SJSA1 (cell line): ENCODE measurements around the gene ADAMTSL2. TPM values are rescaled to one million over a fixed set of nuclear protein-coding genes. Genes with fewer than 3 reads are reported as not detected.

Experiments
- DNase-seq, 2 experiments: peaks; one replicate each; pipeline ENCODE4 v3.0.0-alpha.2; 2015 to 2020; ENCODE audit warnings: low spot score in 2 of 2, low read depth in 1 of 2
- H3K27ac ChIP-seq: fragments of 250-450 bp; sonication (Bioruptor Pico); 2 replicates; pipeline ENCODE4 v1.5.1; 2020; ENCODE audit warnings: mild to moderate bottlenecking, moderate library complexity
- H3K27me3 ChIP-seq: fragments of 250-450 bp; sonication (Bioruptor Pico); replicated peaks from 2 replicates; pipeline ENCODE4 v1.5.1; 2020; ENCODE audit warnings: mild to moderate bottlenecking, moderate library complexity
- H3K36me3 ChIP-seq: fragments of 250-450 bp; sonication (Bioruptor Pico); 2 replicates; pipeline ENCODE4 v1.5.1; 2020; ENCODE audit warnings: mild to moderate bottlenecking
- H3K4me1 ChIP-seq: fragments of 250-450 bp; sonication (Bioruptor Pico); replicated peaks from 2 replicates; pipeline ENCODE4 v1.6.1; 2021; ENCODE audit warnings: mild to moderate bottlenecking
- H3K4me3 ChIP-seq: fragments of 250-450 bp; sonication (Bioruptor Pico); 2 replicates; pipeline ENCODE4 v1.5.1; 2020; ENCODE audit warnings: mild to moderate bottlenecking
- H3K9me3 ChIP-seq: fragments of 250-450 bp; sonication (Bioruptor Pico); replicated peaks from 2 replicates; pipeline ENCODE4 v1.5.1; 2020; ENCODE audit warnings: mild to moderate bottlenecking
- total RNA-seq: library from RNA; depleted of rRNA; stranded (reverse); fragments of >200 nt; shearing (Covaris generic); gene quantifications from 2 replicates; pipeline ENCODE4 v1.2.3, GENCODE V29; 2014

Gene ADAMTSL2
- total RNA-seq, 1 experiment from 2014 or later, result not detected

DNA sequence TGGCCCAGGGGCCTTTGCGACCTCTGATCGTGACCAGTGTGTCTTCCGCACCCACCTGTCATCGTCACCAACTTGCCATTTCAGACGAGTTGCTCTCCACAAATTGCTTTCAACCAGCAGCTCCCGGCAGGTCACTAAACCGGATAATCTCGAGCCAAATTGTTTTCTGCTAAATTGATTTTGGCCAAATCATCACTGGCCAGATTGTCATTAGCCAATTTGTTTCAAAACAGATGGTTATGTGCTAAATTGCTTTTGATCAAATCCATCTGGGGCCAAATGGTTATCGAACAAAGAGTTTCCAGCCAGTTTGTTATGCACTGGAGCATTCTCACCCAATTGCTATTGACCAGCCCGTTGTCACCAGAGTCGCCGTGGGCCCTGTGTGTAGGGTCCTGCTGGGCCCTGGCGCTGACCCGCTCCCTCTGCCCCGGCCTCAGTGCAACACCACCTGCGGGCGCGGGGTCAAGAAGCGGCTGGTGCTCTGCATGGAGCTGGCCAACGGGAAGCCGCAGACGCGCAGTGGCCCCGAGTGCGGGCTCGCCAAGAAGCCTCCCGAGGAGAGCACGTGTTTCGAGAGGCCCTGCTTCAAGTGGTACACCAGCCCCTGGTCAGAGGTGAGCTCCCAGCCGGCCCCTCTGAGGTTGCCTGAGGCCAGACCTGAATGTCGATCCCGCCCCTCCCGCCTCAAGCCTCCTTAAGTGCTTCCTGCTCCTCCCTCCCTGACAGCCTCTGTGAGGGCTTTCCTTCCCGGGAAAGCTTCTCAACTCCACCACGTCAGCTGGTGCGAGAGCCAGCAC lies 35.6 kb downstream of the ADAMTSL2 start:
- DNase-seq, result no peak
- Histone ChIP-seq H3K4me1 (no peaks in the 10 kb centered on the region), H3K27ac (no peak overlapping the region)

GRCh38 chr9:133570691-133571080 lies 36.2 kb downstream of the ADAMTSL2 start:
- H3K27ac ChIP-seq, result no peak overlapping the region
- peaks cover 12% of the 10 kb centered on the region; the same call in 1 of the 2 replicates for H3K27me3 ChIP-seq
- no peaks in the 10 kb centered on the region for H3K4me1 ChIP-seq
- H3K9me3 ChIP-seq, result no peaks in the 10 kb centered on the region
- no peak for DNase-seq
- H3K4me3 ChIP-seq, result no peak overlapping the region
- H3K36me3 ChIP-seq, result no peaks in the 10 kb centered on the region

More for the DNA sequence above, 35.6 kb downstream of the ADAMTSL2 start:
- Histone ChIP-seq H3K36me3 (no peaks in the 10 kb centered on the region), H3K9me3 (no peaks in the 10 kb centered on the region), H3K27me3 (peaks cover 12% of the 10 kb centered on the region; the same call in 1 of the 2 replicates), H3K4me3 (no peak overlapping the region)

- Histone ChIP-seq H3K9me3 (no peaks in the 10 kb centered on the region), H3K36me3 (no peaks in the 10 kb centered on the region), H3K27ac (no peak overlapping the region), H3K4me3 (no peak overlapping the region), H3K4me1 (no peaks in the 10 kb centered on the region), H3K27me3 (peaks cover 12% of the 10 kb centered on the region; the same call in 1 of the 2 replicates)
- no peak for DNase-seq
Measured at GRCh38 chr9:133571391-133571890, 36.9 kb downstream of the ADAMTSL2 start.

GRCh38 chr9:133571896-133572595 lies 37.5 kb downstream of the ADAMTSL2 start:
- H3K36me3 ChIP-seq, result no peaks in the 10 kb centered on the region
- H3K27me3 ChIP-seq, result peaks cover 12% of the 10 kb centered on the region; the same call in 1 of the 2 replicates
- H3K27ac ChIP-seq, result no peak overlapping the region
- DNase-seq, result no peak
- H3K4me1 ChIP-seq, result no peaks in the 10 kb centered on the region
- no peaks in the 10 kb centered on the region for H3K9me3 ChIP-seq
- no peak overlapping the region for H3K4me3 ChIP-seq

- H3K27ac ChIP-seq, result no peak overlapping the region
- H3K4me3 ChIP-seq, result no peak overlapping the region
- no peaks in the 10 kb centered on the region for H3K9me3 ChIP-seq
- no peak for DNase-seq
- no peaks in the 10 kb centered on the region for H3K4me1 ChIP-seq
- no peaks in the 10 kb centered on the region for H3K36me3 ChIP-seq
- H3K27me3 ChIP-seq, result peaks cover 12% of the 10 kb centered on the region; the same call in 1 of the 2 replicates
Measured at GRCh38 chr9:133572821-133573361, 38.4 kb downstream of the ADAMTSL2 start.

DNA sequence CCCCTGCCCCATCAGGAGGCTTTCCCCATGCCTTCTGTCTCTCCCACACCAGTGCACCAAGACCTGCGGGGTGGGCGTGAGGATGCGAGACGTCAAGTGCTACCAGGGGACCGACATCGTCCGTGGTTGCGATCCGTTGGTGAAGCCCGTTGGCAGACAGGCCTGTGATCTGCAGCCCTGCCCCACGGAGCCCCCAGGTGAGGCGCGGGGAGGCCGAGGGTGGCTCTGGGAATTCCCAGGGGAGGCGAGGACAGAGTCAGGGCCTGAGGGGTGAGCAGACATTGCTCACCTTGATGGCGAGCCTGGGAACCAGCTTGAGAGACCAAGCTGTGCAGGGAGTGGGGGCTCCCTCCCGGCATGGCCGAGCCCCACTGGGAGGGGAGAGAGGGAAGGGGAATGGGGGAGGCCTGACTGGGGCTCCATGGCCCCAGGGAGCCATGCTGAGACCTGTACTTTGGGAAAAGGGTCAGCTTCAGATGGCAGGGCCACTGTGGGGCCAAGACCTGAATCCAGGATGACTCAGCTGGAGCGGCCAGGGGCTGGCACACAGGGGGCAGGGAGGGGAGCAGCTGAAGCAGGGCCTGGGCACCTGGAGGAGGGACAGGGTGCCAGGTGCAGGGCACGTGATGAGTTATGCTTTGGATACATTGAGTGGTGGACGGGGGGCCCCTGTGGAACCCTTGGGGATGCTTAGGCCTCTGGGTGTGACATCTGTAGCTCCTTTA lies 39.4 kb downstream of the ADAMTSL2 start:
- no peak for DNase-seq
- Histone ChIP-seq H3K9me3 (no peaks in the 10 kb centered on the region), H3K4me1 (no peaks in the 10 kb centered on the region), H3K36me3 (no peaks in the 10 kb centered on the region), H3K4me3 (no peak overlapping the region), H3K27me3 (peaks cover 12% of the 10 kb centered on the region; the same call in 1 of the 2 replicates), H3K27ac (no peak overlapping the region)

GRCh38 chr9:133574771-133575170 lies 40.3 kb downstream of the ADAMTSL2 start:
- peaks cover 12% of the 10 kb centered on the region; the same call in 1 of the 2 replicates for H3K27me3 ChIP-seq

DNA sequence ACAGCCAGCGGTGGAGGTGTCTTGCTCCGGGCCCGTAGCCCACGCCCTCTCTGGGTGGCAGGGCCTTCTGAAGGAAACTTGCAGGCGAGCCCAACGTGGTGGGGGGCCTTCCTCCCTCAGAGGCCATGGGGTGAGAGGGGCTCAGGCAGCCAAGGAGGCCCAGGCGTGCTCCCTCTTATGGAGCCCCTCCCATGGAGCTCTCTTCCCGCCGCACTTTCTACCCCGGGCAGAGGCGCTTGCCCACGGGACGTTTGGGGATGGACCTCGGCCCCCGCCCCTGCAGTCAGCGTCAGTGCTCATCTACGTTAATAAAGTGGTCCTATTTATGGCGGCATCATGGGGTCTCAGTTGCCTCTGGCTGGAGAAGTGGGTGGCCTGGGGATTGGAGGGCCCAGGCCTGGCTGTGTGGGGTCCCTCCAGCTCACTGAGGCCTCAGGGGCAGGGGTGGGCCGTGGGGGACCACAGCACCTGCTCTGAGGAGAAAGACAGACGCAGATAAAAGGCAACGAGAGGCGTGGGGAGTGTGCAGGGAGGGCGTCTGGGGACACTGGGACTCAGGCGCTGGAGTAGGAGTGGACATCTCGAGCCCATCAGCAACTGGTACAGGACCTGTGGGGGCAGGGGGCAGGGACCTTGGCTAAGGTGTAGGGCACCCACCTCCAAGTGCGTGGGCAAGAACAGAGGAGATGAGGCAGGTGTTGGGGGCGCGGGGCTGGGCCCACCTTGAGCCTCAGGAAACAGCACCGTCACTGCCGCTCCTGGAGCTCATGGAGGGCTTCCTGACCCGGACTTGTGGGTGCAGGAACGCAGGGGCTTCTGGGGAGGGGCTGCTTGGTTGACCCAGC lies 40.9 kb downstream of the ADAMTSL2 start:
- Histone ChIP-seq H3K4me3 (no peak overlapping the region), H3K4me1 (no peaks in the 10 kb centered on the region), H3K36me3 (no peaks in the 10 kb centered on the region), H3K27ac (no peak overlapping the region), H3K27me3 (peaks cover 12% of the 10 kb centered on the region; the same call in 1 of the 2 replicates), H3K9me3 (no peaks in the 10 kb centered on the region)
- no peak for DNase-seq

More at GRCh38 chr9:133574771-133575170, 40.3 kb downstream of the ADAMTSL2 start:
- no peak for DNase-seq
- H3K9me3 ChIP-seq, result no peaks in the 10 kb centered on the region
- no peaks in the 10 kb centered on the region for H3K4me1 ChIP-seq
- H3K4me3 ChIP-seq, result no peak overlapping the region
- no peaks in the 10 kb centered on the region for H3K36me3 ChIP-seq
- H3K27ac ChIP-seq, result no peak overlapping the region

DNA sequence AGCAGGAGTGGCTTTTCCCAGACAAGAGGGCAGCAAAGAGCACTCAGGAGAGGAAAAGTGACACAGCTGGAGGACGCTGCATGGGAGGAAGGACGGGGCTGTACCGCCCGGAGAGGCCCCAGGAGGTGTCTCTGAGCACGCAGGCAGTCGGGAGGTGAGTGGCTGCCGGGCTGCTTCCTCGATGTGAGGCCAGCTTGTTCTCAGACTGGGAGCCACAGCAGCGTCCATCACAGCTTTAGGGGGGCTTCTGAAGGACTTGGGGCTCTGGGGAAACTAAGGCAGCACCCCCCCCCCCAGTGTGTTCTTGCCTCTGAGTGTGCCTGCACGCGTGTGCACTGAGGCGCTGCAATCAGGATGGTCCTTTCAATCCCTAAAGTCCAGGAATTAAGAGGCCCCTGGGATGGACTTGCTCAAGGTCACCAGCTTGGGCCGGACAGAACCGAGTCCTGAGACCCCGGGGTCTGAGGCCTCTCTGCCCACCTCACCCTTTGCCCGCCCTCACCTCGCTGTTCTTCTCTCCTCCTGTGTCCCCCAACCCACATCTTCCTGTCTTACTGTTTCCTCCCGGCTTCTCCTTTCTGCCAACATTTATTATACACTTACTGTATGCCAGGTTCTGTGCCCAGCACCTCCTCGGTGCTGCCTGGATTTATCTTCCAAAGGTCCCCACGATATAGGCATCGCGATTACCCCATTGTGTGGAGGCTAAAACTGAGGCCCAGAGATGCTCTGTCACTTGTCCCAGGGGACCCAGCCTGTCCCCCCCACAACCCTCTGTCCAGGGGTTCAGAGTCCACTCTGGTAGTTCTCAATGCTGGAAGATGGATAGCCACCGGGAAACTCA lies 41.7 kb downstream of the ADAMTSL2 start:
- Histone ChIP-seq H3K36me3 (no peaks in the 10 kb centered on the region), H3K9me3 (no peaks in the 10 kb centered on the region), H3K4me1 (no peaks in the 10 kb centered on the region), H3K27ac (no peak overlapping the region), H3K27me3 (peaks cover 17% of the 10 kb centered on the region; the same call in 1 of the 2 replicates), H3K4me3 (no peak overlapping the region)
- no peak for DNase-seq

DNA sequence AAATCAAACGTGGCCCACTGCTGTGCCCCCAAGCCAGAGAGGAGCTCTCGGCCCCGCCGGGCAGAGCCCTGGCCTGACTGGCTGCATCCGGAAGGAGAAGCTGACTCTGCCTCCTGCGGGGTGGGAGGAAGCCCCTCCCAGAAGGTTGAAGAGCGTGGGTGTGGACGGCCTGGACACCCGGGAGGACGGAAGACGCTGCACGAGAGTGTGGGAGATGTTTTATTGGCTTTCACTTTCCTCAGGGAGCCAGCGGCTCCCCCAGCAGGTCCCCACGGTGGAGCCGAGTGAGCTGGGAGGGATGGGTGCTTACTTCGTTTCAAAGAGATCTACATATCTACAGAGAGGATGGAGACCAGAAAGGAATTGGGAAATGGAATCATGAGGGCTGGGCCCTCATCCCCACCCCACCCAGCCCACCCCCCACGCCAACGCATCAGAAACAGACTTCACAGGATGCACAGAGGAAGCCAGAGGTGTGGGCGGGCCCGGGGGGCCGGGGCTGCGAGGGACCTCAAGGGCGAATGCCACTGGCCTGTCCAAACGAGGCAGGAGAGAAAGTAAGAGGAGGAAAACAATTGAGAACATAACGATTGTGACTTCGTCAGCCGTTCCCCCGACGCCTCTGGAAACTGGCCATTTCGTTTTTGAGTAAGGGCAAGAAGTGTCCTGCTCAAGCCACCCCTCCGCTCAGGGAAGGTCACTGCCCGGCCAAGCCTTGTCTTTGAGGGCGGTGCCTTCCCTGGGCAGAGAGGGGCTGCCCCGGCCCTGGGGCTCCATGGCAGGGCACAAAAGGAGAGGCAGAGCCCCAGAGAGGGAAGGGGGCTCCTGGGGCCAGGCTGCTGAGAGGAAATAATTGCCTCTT lies 42.6 kb downstream of the ADAMTSL2 start:
- no peaks in the 10 kb centered on the region for H3K4me1 ChIP-seq
- no peaks in the 10 kb centered on the region for H3K36me3 ChIP-seq
- H3K27ac ChIP-seq, result no peak overlapping the region
- no peak for DNase-seq
- no peaks in the 10 kb centered on the region for H3K9me3 ChIP-seq
- no peak overlapping the region for H3K4me3 ChIP-seq
- H3K27me3 ChIP-seq, result peaks cover 17% of the 10 kb centered on the region; the same call in 1 of the 2 replicates

DNA sequence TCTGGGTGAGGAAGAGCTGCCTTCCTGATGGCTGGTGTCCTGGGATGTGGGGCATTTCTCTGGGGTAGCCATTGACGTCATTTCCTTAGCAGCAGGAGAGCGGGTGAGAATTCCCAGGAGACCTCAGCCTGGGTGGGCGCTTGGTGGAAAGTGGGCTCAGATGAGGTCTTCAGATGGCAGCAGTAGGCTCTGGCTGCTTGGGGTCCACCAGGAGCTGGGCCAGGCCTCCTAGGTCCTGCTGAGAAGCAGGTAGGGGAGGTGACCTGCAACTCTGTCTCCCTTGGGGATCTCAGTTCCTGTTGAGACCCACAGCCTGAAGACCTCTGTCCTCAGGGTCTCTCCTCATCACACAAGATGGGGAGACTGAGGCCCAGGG lies 43.2 kb downstream of the ADAMTSL2 start:
- DNase-seq, result no peak
- Histone ChIP-seq H3K27me3 (peaks cover 11% of the 10 kb centered on the region; the same call in 1 of the 2 replicates), H3K9me3 (no peaks in the 10 kb centered on the region), H3K4me3 (no peak overlapping the region), H3K36me3 (no peaks in the 10 kb centered on the region), H3K27ac (no peak overlapping the region), H3K4me1 (no peaks in the 10 kb centered on the region)
